IPS-NIHi11 (cell line): ENCODE measurements around the gene LYST.
"Not testable (repeated sequence)": the region's sequence is repeated elsewhere in the genome, so short reads cannot be mapped to it uniquely, and the experiment has no call there.

Experiments
- DNase-seq: peaks from one replicate; pipeline ENCODE4 v3.0.0; 2012; ENCODE audit warnings: mixed read lengths, low spot score

Gene LYST

GRCh38 chr1:235866205-235866912, at the start of gene LYST:
LYST (minus strand) TSS chr1:235866906; CDS start chr1:235830417, 36,489 bp downstream.
- DNase-seq = peak; percentile 25

- not testable (repeated sequence) for DNase-seq
These were observed 48.8 kb upstream of the LYST start for GRCh38 chr1:235915489-235915888.

- DNase-seq = no peak
These were observed 46.6 kb upstream of the LYST start for GRCh38 chr1:235913311-235913710.

GRCh38 chr1:235911876-235912275, 45.2 kb upstream of the LYST start:
- no peak for DNase-seq

GRCh38 chr1:235911300-235911662, 44.6 kb upstream of the LYST start:
- DNase-seq = no peak

GRCh38 chr1:235910357-235911299, 43.9 kb upstream of the LYST start:
- peak; percentile 77 for DNase-seq

GRCh38 chr1:235908742-235909520, 42.2 kb upstream of the LYST start:
- DNase-seq = no peak

- DNase-seq = no peak
These were observed 41.2 kb upstream of the LYST start for GRCh38 chr1:235907897-235908240.

GRCh38 chr1:235907187-235907896, 40.6 kb upstream of the LYST start:
- no peak for DNase-seq

GRCh38 chr1:235906436-235906835, 39.7 kb upstream of the LYST start:
- DNase-seq = no peak

- DNase-seq = not testable (repeated sequence)
These were observed 37.1 kb upstream of the LYST start for GRCh38 chr1:235903809-235904208.

GRCh38 chr1:235902677-235903542, 36.2 kb upstream of the LYST start:
- no peak for DNase-seq

GRCh38 chr1:235901461-235901860, 34.8 kb upstream of the LYST start:
- DNase-seq = no peak

GRCh38 chr1:235898126-235898525, 31.4 kb upstream of the LYST start:
- DNase-seq = no peak

GRCh38 chr1:235893840-235894239, 27.1 kb upstream of the LYST start:
- DNase-seq = no peak

- no peak for DNase-seq
These were observed 26.2 kb upstream of the LYST start for GRCh38 chr1:235892734-235893413.

- DNase-seq = no peak
These were observed 25.5 kb upstream of the LYST start for GRCh38 chr1:235892202-235892601.

GRCh38 chr1:235888119-235888643, 21.5 kb upstream of the LYST start:
- no peak for DNase-seq

GRCh38 chr1:235887676-235888075, 21.0 kb upstream of the LYST start:
- no peak for DNase-seq

- DNase-seq = no peak
These were observed 19.1 kb upstream of the LYST start for GRCh38 chr1:235885655-235886262.
